GM12878 (cell line): ENCODE data around the gene RUFY2. TPM values are rescaled to one million over a fixed set of nuclear protein-coding genes. Genes with fewer than 3 reads are reported as not detected.

Experiments
- ATAC-seq: fragments of 200-7000 bp; cut with Tn5 transposase; 3 replicates; pipeline ENCODE4 v1.9.1; 2020; ENCODE audit warnings: mild to moderate bottlenecking, moderate library complexity
- BruUV-seq: library from RNA; stranded (reverse); fragments of 400-500 nt; replicated peaks from 2 replicates; lab custom pipeline; 2021; lab: Mats Ljungman, UMichigan
- CTCF ChIA-PET: fragments of 300-600 bp; sonication (Branson Sonifier 250); formaldehyde crosslinking; extraction: SDS; loops from one replicate; lab custom pipeline; 2021; ENCODE audit warnings: inconsistent platforms; lab: Yijun Ruan, JAX
- POLR2A ChIA-PET: fragments of 350-600 bp; formaldehyde crosslinking; extraction: SDS; loops from one replicate; lab custom pipeline; 2021; ENCODE audit warnings: inconsistent platforms; lab: Charles Lee
- RAD21 ChIA-PET: fragments of 300-600 bp; sonication (Branson Sonifier 250); formaldehyde crosslinking; loops from one replicate; lab custom pipeline; 2023; ENCODE audit warnings: antibody characterized with exemption; ENCODE audit not compliant: unreplicated experiment; lab: Charles Lee
- SMC1A ChIA-PET: fragments of 300-600 bp; sonication (Branson Sonifier 250); formaldehyde crosslinking; loops from one replicate; lab custom pipeline; 2023; ENCODE audit not compliant: unreplicated experiment, uncharacterized antibody; lab: Charles Lee
- DNase-seq: peaks from one replicate; pipeline ENCODE4 v3.0.0-alpha.2; 2011; ENCODE audit warnings: low read depth, low spot score
- FAIRE-seq: peaks from 3 replicates; lab custom pipeline; 2011; peaks lifted over from hg19 to GRCh38; lab: Jason Lieb, UNC
- H2AFZ ChIP-seq: 2 replicates; pipeline ENCODE4 v1.6.0; 2011; ENCODE audit warnings: low read depth, low read length, control low read depth; ENCODE audit not compliant: control insufficient read depth
- H3K27ac ChIP-seq: 2 replicates; pipeline ENCODE4 v1.5.1; 2011; ENCODE audit warnings: control low read depth; ENCODE audit not compliant: control insufficient read depth, insufficient read depth
- H3K27me3 ChIP-seq, 2 experiments: replicated peaks in 1 of 2; 2 replicates each; pipeline versions ENCODE4 v1.6.0 to v1.6.1; 2011; ENCODE audit warnings: low read length in 1 of 2; ENCODE audit not compliant: control insufficient read depth in 2 of 2, insufficient read depth in 2 of 2
- H3K36me3 ChIP-seq, 2 experiments: 2 replicates each; pipeline ENCODE4 v1.5.1; 2011; ENCODE audit warnings: low read length in 1 of 2; ENCODE audit not compliant: control insufficient read depth in 2 of 2, insufficient read depth in 2 of 2
- H3K4me1 ChIP-seq: 2 replicates; pipeline ENCODE4 v1.6.1; 2011; ENCODE audit warnings: mild to moderate bottlenecking, low read length, moderate library complexity, mixed read lengths; ENCODE audit not compliant: control insufficient read depth, insufficient read depth
- H3K4me2 ChIP-seq: 2 replicates; pipeline ENCODE4 v1.6.0; 2011; ENCODE audit warnings: control low read depth; ENCODE audit not compliant: control insufficient read depth, insufficient read depth
- H3K4me3 ChIP-seq: fragments of 200-600 bp; sonication (generic); 2 replicates; pipeline ENCODE4 v1.5.1; 2016
- H3K79me2 ChIP-seq: 2 replicates; pipeline ENCODE4 v1.6.0; 2011; ENCODE audit warnings: low read length; ENCODE audit not compliant: control insufficient read depth, insufficient read depth
- H3K9ac ChIP-seq: 2 replicates; pipeline ENCODE4 v1.8.0; 2011; ENCODE audit warnings: low read length, control low read depth, mixed read lengths; ENCODE audit not compliant: control insufficient read depth, insufficient read depth
- H3K9me3 ChIP-seq: replicated peaks from 3 replicates; pipeline ENCODE4 v1.5.1; 2011; ENCODE audit warnings: mild to moderate bottlenecking, low read length; ENCODE audit not compliant: control insufficient read depth, insufficient read depth
- H4K20me1 ChIP-seq: 2 replicates; pipeline ENCODE4 v1.6.0; 2011; ENCODE audit not compliant: control insufficient read depth, insufficient read depth
- CEBPZ ChIP-seq: fragments of 150-350 bp; IDR thresholded peaks from 2 replicates; pipeline ENCODE4 v1.6.1; 2016; ENCODE audit warnings: low read depth, low read length
- CREM ChIP-seq: IDR thresholded peaks from 2 replicates; pipeline ENCODE4 v1.6.1; 2014; ENCODE audit warnings: antibody characterized with exemption, low read depth
- FOXK2 ChIP-seq: fragments of 450-650 bp; IDR thresholded peaks from 2 replicates; pipeline ENCODE4 v1.6.1; 2017; ENCODE audit warnings: mild to moderate bottlenecking, moderate library complexity
- MEF2B ChIP-seq: fragments of 450-650 bp; IDR thresholded peaks from 2 replicates; pipeline ENCODE4 v1.6.1; 2018; ENCODE audit warnings: mild to moderate bottlenecking, moderate library complexity; ENCODE audit not compliant: partially characterized antibody, poor library complexity, severe bottlenecking
- PML ChIP-seq: IDR thresholded peaks from 2 replicates; pipeline ENCODE4 v1.6.1; 2012; ENCODE audit warnings: low read length, inconsistent platforms
- RAD21 ChIP-seq: IDR thresholded peaks from 2 replicates; pipeline ENCODE4 v1.6.1; 2011; ENCODE audit warnings: mild to moderate bottlenecking, low read depth, low read length, moderate library complexity; ENCODE audit not compliant: insufficient read depth
- WGBS: methylation state at CpG from one replicate; pipeline ENCODE4 v1.1.6; 2016; ENCODE audit warnings: low lambda C conversion rate; ENCODE audit not compliant: insufficient replicate concordance, insufficient coverage; ENCODE audit errors: missing lambda C conversion rate; 5-methylcytosine and 5-hydroxymethylcytosine counted together
- in situ Hi-C: fragments of 300-500 bp; cut with MboI; formaldehyde crosslinking; loops from 9 replicates; pipeline ENCODE4 v1.14.3; 2018; ENCODE audit warnings: mixed read lengths
- intact Hi-C: fragments of 100-400 bp; cut with micrococcal nuclease; formaldehyde crosslinking; loops from one replicate; pipeline ENCODE4 v1.14.2; 2022; ENCODE audit not compliant: unreplicated experiment
- polyA plus RNA-seq, 11 experiments: library from polyadenylated mRNA; depleted of rRNA in 4 of 11; unstranded in 6 of 11; stranded (reverse) in 5 of 11; fragments of >200 nt; fragmentation: Nextera tagmentation in 4 of 11; fragmentation: Illumina TruSeq in 1 of 11; extraction: Ambion mirVana in 4 of 11; extraction: Trizol in 1 of 11; gene quantifications; 1 replicate in 1 of 11; 2 replicates in 10 of 11; pipeline versions ENCODE4 v1.2.1 to v1.2.3, GENCODE V29; 2011 to 2016; ENCODE audit warnings: inconsistent platforms in 2 of 11, missing spikeins in 2 of 11, low read depth in 1 of 11
- total RNA-seq, 4 experiments: library from RNA; depleted of rRNA in 3 of 4; stranded (reverse); fragments of >200 nt in 3 of 4; fragmentation: Illumina TruSeq in 1 of 4; extraction: Trizol in 1 of 4; gene quantifications; 2 replicates each; pipeline versions ENCODE4 v1.2.1 to v1.2.3, GENCODE V29; 2013 to 2021
- TF ChIP-seq, protein P1 (sequence below): IDR thresholded peaks from 2 replicates; pipeline ENCODE4 v1.6.1; 2012; ENCODE audit warnings: improper control_type of control experiment, low read depth, low read length; ENCODE audit not compliant: insufficient replicate concordance
- TF ChIP-seq, protein P2 (sequence below): IDR thresholded peaks from 2 replicates; pipeline ENCODE4 v1.6.1; 2012; ENCODE audit warnings: mild to moderate bottlenecking, low read depth, low read length

Gene RUFY2
- total and polyA plus RNA-seq, 10 of the 15 experiments (the other 5 are each of a cell fraction or from before 2014, with no cell fraction given) = 1.7 to 8.4 (median 5.8) TPM

DNA sequence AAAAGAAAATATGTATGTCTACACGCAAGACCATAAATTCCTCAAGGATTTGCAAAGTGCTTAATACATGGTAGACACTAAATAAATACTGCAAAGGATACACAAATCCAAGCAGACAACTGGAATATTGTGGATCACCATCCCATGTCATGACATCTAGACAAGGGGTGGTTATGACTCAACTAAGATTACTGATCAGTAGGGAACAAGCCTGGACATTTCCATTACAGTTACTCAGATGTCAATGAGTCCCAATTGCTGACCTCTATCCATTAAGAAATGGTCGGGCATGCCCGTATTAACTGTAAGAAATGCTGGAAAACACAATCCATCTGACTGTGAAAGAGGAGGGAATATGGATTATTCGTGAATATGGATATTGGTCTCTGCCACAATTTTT lies 27.6 kb upstream of the RUFY2 start (continued):
- TF ChIP-seq CEBPZ = no peak

DNA sequence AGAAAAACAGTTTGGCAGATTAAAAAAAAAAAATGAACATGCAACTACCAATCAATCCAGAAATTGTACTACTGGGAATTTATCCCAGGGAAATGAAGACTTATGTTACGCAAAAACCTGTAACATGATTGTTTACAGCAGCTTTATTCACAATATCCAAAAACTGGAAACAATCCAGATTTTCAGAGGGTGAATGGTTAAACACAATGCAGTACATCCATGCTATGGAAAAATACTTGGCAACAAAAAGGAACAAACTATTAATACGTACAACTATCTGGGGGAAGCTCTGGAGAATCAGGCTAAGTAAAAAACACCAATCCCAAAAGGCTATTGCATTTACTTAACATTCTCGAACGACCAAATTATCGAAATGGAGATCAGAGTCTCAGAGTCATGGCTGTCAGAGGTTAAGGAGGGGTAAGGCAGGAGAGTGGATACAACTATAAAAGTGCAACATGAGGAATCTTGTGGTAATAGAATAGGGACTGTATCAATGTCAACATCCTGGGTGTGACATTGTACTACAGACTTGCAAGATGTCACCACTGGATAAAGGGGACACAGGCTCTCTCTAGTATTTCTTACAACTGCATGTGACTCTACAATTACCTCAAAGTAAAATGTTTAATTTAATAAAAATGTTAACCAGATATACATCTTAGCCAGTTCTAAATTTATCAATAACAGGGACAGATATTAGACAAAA lies 21.5 kb upstream of the RUFY2 start:
- SMC1A ChIA-PET = interaction anchor here (0.6 to 0.9 kb wide), 3 partner anchors 472 to 585 kb away, joined by 3 read pairs; partner anchors contain the start of gene DDX50
- DNase-seq = no peak
- TF ChIP-seq PML (no peak), CREM (no peak), RAD21 (no peak), MEF2B (no peak), FOXK2 (no peak)
- TF ChIP-seq, protein P1, sequence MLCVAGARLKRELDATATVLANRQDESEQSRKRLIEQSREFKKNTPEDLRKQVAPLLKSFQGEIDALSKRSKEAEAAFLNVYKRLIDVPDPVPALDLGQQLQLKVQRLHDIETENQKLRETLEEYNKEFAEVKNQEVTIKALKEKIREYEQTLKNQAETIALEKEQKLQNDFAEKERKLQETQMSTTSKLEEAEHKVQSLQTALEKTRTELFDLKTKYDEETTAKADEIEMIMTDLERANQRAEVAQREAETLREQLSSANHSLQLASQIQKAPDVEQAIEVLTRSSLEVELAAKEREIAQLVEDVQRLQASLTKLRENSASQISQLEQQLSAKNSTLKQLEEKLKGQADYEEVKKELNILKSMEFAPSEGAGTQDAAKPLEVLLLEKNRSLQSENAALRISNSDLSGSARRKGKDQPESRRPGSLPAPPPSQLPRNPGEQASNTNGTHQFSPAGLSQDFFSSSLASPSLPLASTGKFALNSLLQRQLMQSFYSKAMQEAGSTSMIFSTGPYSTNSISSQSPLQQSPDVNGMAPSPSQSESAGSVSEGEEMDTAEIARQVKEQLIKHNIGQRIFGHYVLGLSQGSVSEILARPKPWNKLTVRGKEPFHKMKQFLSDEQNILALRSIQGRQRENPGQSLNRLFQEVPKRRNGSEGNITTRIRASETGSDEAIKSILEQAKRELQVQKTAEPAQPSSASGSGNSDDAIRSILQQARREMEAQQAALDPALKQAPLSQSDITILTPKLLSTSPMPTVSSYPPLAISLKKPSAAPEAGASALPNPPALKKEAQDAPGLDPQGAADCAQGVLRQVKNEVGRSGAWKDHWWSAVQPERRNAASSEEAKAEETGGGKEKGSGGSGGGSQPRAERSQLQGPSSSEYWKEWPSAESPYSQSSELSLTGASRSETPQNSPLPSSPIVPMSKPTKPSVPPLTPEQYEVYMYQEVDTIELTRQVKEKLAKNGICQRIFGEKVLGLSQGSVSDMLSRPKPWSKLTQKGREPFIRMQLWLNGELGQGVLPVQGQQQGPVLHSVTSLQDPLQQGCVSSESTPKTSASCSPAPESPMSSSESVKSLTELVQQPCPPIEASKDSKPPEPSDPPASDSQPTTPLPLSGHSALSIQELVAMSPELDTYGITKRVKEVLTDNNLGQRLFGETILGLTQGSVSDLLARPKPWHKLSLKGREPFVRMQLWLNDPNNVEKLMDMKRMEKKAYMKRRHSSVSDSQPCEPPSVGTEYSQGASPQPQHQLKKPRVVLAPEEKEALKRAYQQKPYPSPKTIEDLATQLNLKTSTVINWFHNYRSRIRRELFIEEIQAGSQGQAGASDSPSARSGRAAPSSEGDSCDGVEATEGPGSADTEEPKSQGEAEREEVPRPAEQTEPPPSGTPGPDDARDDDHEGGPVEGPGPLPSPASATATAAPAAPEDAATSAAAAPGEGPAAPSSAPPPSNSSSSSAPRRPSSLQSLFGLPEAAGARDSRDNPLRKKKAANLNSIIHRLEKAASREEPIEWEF = no peak
- TF ChIP-seq, protein P2, sequence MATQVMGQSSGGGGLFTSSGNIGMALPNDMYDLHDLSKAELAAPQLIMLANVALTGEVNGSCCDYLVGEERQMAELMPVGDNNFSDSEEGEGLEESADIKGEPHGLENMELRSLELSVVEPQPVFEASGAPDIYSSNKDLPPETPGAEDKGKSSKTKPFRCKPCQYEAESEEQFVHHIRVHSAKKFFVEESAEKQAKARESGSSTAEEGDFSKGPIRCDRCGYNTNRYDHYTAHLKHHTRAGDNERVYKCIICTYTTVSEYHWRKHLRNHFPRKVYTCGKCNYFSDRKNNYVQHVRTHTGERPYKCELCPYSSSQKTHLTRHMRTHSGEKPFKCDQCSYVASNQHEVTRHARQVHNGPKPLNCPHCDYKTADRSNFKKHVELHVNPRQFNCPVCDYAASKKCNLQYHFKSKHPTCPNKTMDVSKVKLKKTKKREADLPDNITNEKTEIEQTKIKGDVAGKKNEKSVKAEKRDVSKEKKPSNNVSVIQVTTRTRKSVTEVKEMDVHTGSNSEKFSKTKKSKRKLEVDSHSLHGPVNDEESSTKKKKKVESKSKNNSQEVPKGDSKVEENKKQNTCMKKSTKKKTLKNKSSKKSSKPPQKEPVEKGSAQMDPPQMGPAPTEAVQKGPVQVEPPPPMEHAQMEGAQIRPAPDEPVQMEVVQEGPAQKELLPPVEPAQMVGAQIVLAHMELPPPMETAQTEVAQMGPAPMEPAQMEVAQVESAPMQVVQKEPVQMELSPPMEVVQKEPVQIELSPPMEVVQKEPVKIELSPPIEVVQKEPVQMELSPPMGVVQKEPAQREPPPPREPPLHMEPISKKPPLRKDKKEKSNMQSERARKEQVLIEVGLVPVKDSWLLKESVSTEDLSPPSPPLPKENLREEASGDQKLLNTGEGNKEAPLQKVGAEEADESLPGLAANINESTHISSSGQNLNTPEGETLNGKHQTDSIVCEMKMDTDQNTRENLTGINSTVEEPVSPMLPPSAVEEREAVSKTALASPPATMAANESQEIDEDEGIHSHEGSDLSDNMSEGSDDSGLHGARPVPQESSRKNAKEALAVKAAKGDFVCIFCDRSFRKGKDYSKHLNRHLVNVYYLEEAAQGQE = no peak

More for the DNA sequence above, 21.5 kb upstream of the RUFY2 start:
- 100% methylated on average over 5 of the region's 5 CpGs for WGBS
- intact Hi-C loops (no loop called here), in situ Hi-C loops (no loop called here)
- Histone ChIP-seq H3K36me3 (peaks cover 2 to 13% of the 10 kb centered on the region in 2 experiments; a peak in 2 of 4 replicates), H3K27ac (no peak overlapping the region), H3K79me2 (no peaks in the 10 kb centered on the region), H3K27me3 (no peaks in the 10 kb centered on the region), H3K4me3 (no peak overlapping the region), H3K4me2 (no peak overlapping the region), H3K9ac (no peak overlapping the region), H3K9me3 (no peaks in the 10 kb centered on the region), H2AFZ (no peak overlapping the region), H4K20me1 (no peaks in the 10 kb centered on the region), H3K4me1 (no peaks in the 10 kb centered on the region)
- ATAC-seq (no peak), FAIRE-seq (no peak)
- CTCF ChIA-PET = interaction anchor here (0.6 kb wide), 1 partner anchor 52 kb away, joined by 3 read pairs; no protein-coding TSS in a partner anchor
- no TSS peak for BruUV-seq
- RAD21 ChIA-PET = no interaction called here
- POLR2A ChIA-PET = interaction anchor here (0.6 kb wide), 2 partner anchors 49 to 203 kb away, joined by 3 to 5 read pairs; no protein-coding TSS in a partner anchor
